HG03039 (cell line): ENCODE data around the gene TMEM170A.

Source experiments
- ATAC-seq: cut with Tn5 transposase; IDR thresholded peaks from one replicate; pipeline ENCODE4 v1.9.1; 2021; ENCODE audit warnings: mild to moderate bottlenecking, moderate library complexity; ENCODE audit not compliant: unreplicated experiment

The TMEM170A gene

DNA sequence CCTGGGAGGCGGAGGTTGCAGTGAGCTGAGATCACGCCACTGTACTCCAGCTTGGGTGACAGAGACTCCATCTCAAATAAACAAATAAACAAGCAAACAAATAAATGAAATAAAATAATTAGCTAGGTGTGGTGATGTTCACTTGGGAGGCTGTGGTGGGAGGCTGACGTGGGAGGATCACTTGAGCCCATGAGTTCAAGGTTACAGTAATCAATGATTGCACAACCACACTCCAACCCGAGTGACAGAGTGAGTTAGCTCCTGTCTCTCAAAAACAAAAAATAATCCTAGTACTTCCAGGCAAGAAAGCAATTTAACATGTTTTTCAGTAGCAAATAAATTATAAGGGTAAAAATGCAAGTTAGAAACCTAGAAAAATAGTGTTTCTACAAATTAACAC, 57.5 kb downstream of the TMEM170A start:
- no peak for ATAC-seq

- no peak for ATAC-seq
Measured at GRCh38 chr16:75402821-75403475, 61.5 kb downstream of the TMEM170A start.

DNA sequence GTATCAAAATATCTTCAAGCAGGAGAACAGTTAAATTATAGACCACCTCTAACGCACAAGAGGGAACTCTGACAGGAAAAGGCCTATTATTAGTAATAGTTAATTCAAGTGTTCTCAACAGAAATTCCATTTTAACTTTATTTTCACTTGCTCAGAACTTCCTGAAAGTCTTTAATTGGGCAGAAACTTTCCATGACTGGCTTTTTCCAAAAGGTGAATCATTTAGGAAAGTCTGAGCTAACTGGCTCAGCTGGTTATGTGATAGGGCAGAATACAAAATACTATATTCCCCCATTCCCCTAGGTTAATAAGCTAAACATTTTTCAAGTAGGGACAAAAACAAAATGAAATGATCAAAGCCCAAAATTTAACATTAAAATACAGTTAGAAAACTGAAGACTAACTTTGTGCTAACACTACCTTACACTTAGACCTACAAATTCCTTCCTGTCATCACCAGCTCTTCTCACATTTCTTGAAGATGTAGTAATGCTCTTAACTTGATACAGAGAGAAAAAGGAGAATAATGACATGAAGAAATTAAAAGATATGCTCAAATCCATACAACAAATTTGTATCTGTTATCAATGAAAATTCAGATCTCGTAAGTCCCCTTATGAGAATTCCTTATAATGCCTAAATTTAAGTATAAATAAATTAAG, 62.2 kb downstream of the TMEM170A start:
- ATAC-seq: no peak

DNA sequence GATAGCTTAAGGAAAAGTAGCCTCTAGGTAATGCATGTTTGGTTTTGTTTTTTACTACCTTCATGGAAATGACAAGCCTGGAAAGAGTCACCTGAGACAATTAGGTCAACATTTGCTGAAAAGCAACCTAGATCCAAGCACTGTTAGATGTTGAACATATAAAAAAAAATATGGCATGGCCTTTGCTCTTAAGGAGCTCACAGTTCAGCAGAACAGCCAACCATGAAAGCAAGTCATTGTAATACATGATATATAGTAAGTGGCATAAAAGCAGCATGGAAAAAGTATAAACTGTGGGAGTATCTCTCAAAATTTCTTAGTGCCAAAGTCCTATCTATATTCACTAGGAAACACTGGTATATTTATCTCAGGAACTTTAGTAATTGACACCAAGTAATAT, 62.8 kb downstream of the TMEM170A start:
- no peak for ATAC-seq

- ATAC-seq: no peak
Measured at GRCh38 chr16:75398333-75398732, 66.2 kb downstream of the TMEM170A start.

DNA sequence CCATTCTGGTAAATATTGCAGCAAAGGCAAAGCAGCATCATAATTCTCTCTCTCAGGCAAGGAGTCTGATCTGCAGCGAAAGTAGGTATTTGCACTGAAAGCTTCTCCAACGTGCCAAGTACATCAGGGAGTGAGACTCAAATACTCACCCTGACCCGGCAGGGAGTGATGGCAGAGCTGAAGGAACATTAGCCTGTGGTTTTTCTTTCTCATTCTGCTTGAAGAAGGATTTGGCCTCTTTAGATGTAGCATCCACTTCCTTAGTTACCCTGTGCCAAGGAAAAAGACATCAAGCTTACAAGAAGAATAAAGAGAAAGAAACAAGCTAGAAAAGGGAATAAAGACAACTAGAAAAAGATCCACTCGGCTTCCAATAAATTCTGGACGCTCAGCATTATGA, 69.5 kb downstream of the TMEM170A start:
- ATAC-seq: no peak
